HepG2 (cell line): ENCODE results near the gene CCT6A. TPM values are rescaled to one million over a fixed set of nuclear protein-coding genes. Genes with fewer than 3 reads are reported as not detected.

ENCODE experiments used
- ADNP ChIP-seq: sonication (generic); formaldehyde crosslinking; IDR thresholded peaks from 2 replicates; pipeline ENCODE4 v1.4.0; 2020; ENCODE audit warnings: missing genetic modification reagents
- ARNT2 ChIP-seq: sonication (generic); formaldehyde crosslinking; IDR thresholded peaks from 2 replicates; pipeline ENCODE4 v1.8.0; 2022; ENCODE audit warnings: mild to moderate bottlenecking, low read depth, missing genetic modification reagents, moderate library complexity
- CCAR2 ChIP-seq: fragments of 200-400 bp; formaldehyde crosslinking; optimal IDR thresholded peaks from 2 replicates; pipeline ENCODE3; 2018; ENCODE audit warnings: low read depth, mild to moderate bottlenecking, low read length, moderate library complexity
- CENPT ChIP-seq: sonication (generic); formaldehyde crosslinking; IDR thresholded peaks from 2 replicates; pipeline ENCODE4 v1.8.0; 2022; ENCODE audit warnings: low read depth, mild to moderate bottlenecking, moderate library complexity, missing genetic modification reagents
- JUN ChIP-seq: sonication (generic); formaldehyde crosslinking; IDR thresholded peaks from 2 replicates; pipeline ENCODE4 v1.4.0; 2020; ENCODE audit warnings: mild to moderate bottlenecking, missing genetic modification reagents
- KLF13 ChIP-seq: sonication (generic); formaldehyde crosslinking; IDR thresholded peaks from 2 replicates; pipeline ENCODE4 v1.4.0; 2020; ENCODE audit warnings: mild to moderate bottlenecking, missing genetic modification reagents
- MED13 ChIP-seq: sonication (generic); formaldehyde crosslinking; IDR thresholded peaks from 2 replicates; pipeline ENCODE4 v1.5.0; 2020; ENCODE audit warnings: missing genetic modification reagents
- MEIS2 ChIP-seq: sonication (generic); formaldehyde crosslinking; IDR thresholded peaks from 2 replicates; pipeline ENCODE4 v1.9.0; 2021; ENCODE audit warnings: mild to moderate bottlenecking, missing genetic modification reagents
- MIER3 ChIP-seq: IDR thresholded peaks from 2 replicates; pipeline ENCODE4 v1.6.1; 2016; ENCODE audit warnings: missing compliant biosample characterization, borderline replicate concordance
- MZF1 ChIP-seq: sonication (generic); formaldehyde crosslinking; IDR thresholded peaks from 2 replicates; pipeline ENCODE4 v1.8.1; 2023; ENCODE audit warnings: mild to moderate bottlenecking, missing genetic modification reagents, borderline replicate concordance
- NCOA5 ChIP-seq: sonication (generic); formaldehyde crosslinking; IDR thresholded peaks from 2 replicates; pipeline ENCODE4 v1.4.0; 2020; ENCODE audit warnings: missing genetic modification reagents
- NFKBIZ ChIP-seq: IDR thresholded peaks from 2 replicates; pipeline ENCODE4 v1.6.1; 2018; ENCODE audit warnings: missing genetic modification reagents, missing compliant biosample characterization
- NR2F2 ChIP-seq: IDR thresholded peaks from 2 replicates; pipeline ENCODE4 v1.6.1; 2012; ENCODE audit warnings: low read depth, inconsistent platforms, borderline replicate concordance
- STAG1 ChIP-seq: sonication (generic); formaldehyde crosslinking; IDR thresholded peaks from 2 replicates; pipeline ENCODE4 v1.4.0; 2020; ENCODE audit warnings: missing genetic modification reagents
- ZBTB14 ChIP-seq: sonication (generic); formaldehyde crosslinking; IDR thresholded peaks from 2 replicates; pipeline ENCODE4 v1.4.0; 2020; ENCODE audit warnings: missing genetic modification reagents
- ZKSCAN8 ChIP-seq: IDR thresholded peaks from 2 replicates; pipeline ENCODE4 v1.6.1; 2016; ENCODE audit warnings: borderline replicate concordance, missing genetic modification reagents, missing compliant biosample characterization
- ZMYM2 ChIP-seq: sonication (generic); formaldehyde crosslinking; IDR thresholded peaks from 2 replicates; pipeline ENCODE4 v1.8.0; 2022; ENCODE audit warnings: mild to moderate bottlenecking, missing genetic modification reagents
- ZNF142 ChIP-seq: sonication (generic); formaldehyde crosslinking; IDR thresholded peaks from 2 replicates; pipeline ENCODE4 v1.4.0; 2020; ENCODE audit warnings: missing genetic modification reagents
- ZNF253 ChIP-seq: sonication (generic); formaldehyde crosslinking; IDR thresholded peaks from 2 replicates; pipeline ENCODE4 v1.8.0; 2022; ENCODE audit warnings: mild to moderate bottlenecking, missing genetic modification reagents, borderline replicate concordance
- ZNF296 ChIP-seq: sonication (generic); formaldehyde crosslinking; conservative IDR thresholded peaks from 2 replicates; pipeline ENCODE4 v1.5.0; 2020; ENCODE audit warnings: mild to moderate bottlenecking, missing genetic modification reagents
- ZNF335 ChIP-seq: sonication (generic); formaldehyde crosslinking; IDR thresholded peaks from 2 replicates; pipeline ENCODE4 v1.4.0; 2020; ENCODE audit warnings: missing genetic modification reagents
- ZNF33A ChIP-seq: sonication (generic); formaldehyde crosslinking; IDR thresholded peaks from 2 replicates; pipeline ENCODE4 v1.5.1; 2020; ENCODE audit warnings: missing genetic modification reagents, mild to moderate bottlenecking, moderate library complexity, borderline replicate concordance
- ZNF777 ChIP-seq: sonication (generic); formaldehyde crosslinking; IDR thresholded peaks from 2 replicates; pipeline ENCODE4 v1.4.0; 2020; ENCODE audit warnings: missing genetic modification reagents
- ZNF792 ChIP-seq: IDR thresholded peaks from 2 replicates; pipeline ENCODE4 v1.6.1; 2016
- ZNF878 ChIP-seq: sonication (generic); formaldehyde crosslinking; IDR thresholded peaks from 2 replicates; pipeline ENCODE4 v1.8.1; 2023; ENCODE audit warnings: mild to moderate bottlenecking, missing genetic modification reagents, moderate library complexity
- ZZZ3 ChIP-seq: sonication (generic); formaldehyde crosslinking; IDR thresholded peaks from 2 replicates; pipeline ENCODE4 v1.4.0; 2020; ENCODE audit warnings: missing genetic modification reagents, mild to moderate bottlenecking, borderline replicate concordance
- polyA plus RNA-seq, 8 experiments: library from polyadenylated mRNA; depleted of rRNA in 3 of 8; stranded (reverse) in 7 of 8; unstranded in 1 of 8; fragments of >200 nt; fragmentation: Illumina TruSeq in 4 of 8; extraction: Trizol in 4 of 8; gene quantifications; 2 replicates each; pipeline versions ENCODE4 v1.2.1 to v1.2.3, GENCODE V29; 2011 to 2016; ENCODE audit warnings: low read depth in 4 of 8, missing spikeins in 1 of 8, mixed read lengths in 1 of 8; ENCODE audit not compliant: insufficient read depth in 1 of 8
- total RNA-seq, 5 experiments: library from RNA; depleted of rRNA; stranded (reverse); fragments of >200 nt; fragmentation: Illumina TruSeq; extraction: Trizol; gene quantifications; 2 replicates each; pipeline ENCODE4 v1.2.3, GENCODE V29; 2016; ENCODE audit warnings: low read depth in 1 of 5

The CCT6A gene
- total and polyA plus RNA-seq, 2 of the 13 experiments (the other 11 are each of a cell fraction or from before 2014, with no cell fraction given) = 219 to 292 TPM

GRCh38 chr7:56063882-56064625 is 12.5 kb downstream of the CCT6A start, which contains the start of gene SUMF2 (continued):
- TF ChIP-seq NR2F2 (no peak), ZNF792 (CRISPR knock-in tag) (peak; percentile 75; the same call in 1 of the 2 replicates), ZKSCAN8 (CRISPR knock-in tag) (no peak), ZNF777 (CRISPR knock-in tag) (peak; percentile 77), JUN (CRISPR knock-in tag) (no peak), ZNF878 (CRISPR knock-in tag) (peak; percentile 72), MEIS2 (peak; percentile 90), NFKBIZ (CRISPR knock-in tag) (no peak), ZMYM2 (CRISPR knock-in tag) (no peak), STAG1 (CRISPR knock-in tag) (peak; percentile 57), ZBTB14 (CRISPR knock-in tag) (peak; percentile 25; the same call in 1 of the 2 replicates), MZF1 (CRISPR knock-in tag) (no peak), ARNT2 (CRISPR knock-in tag) (peak; percentile 97), ZZZ3 (CRISPR knock-in tag) (no peak), ADNP (CRISPR knock-in tag) (no peak; the same call in 1 of the 2 replicates), ZNF142 (CRISPR knock-in tag) (0 out of 2 replicates have a peak, but pooled peaks have one; percentile 54), MIER3 (CRISPR knock-in tag) (peak; percentile 32; the same call in 1 of the 2 replicates), KLF13 (CRISPR knock-in tag) (no peak), CENPT (CRISPR knock-in tag) (peak; percentile 80; the same call in 1 of the 2 replicates), ZNF335 (CRISPR knock-in tag) (0 out of 2 replicates have a peak, but pooled peaks have one; percentile 18), ZNF253 (peak; percentile 26; the same call in 1 of the 2 replicates), CCAR2 (no peak), NCOA5 (no peak), MED13 (CRISPR knock-in tag) (no peak), ZNF296 (CRISPR knock-in tag) (no peak), ZNF33A (CRISPR knock-in tag) (no peak)
